GM19351 (cell line): Measurements from ENCODE around the gene MAGI2.

Experiments
- ATAC-seq: cut with Tn5 transposase; IDR thresholded peaks from one replicate; pipeline ENCODE4 v1.9.1; 2021; ENCODE audit warnings: mild to moderate bottlenecking, moderate library complexity; ENCODE audit not compliant: unreplicated experiment

MAGI2 gene

GRCh38 chr7:79381921-79382320 lies 71.5 kb downstream of the MAGI2 start:
- no peak for ATAC-seq

GRCh38 chr7:79377097-79377496 lies 76.4 kb downstream of the MAGI2 start:
- ATAC-seq, result no peak

GRCh38 chr7:79376299-79377025 lies 77.0 kb downstream of the MAGI2 start:
- no peak for ATAC-seq

- no peak for ATAC-seq
These were observed 92.3 kb downstream of the MAGI2 start for GRCh38 chr7:79361214-79361613.

GRCh38 chr7:79359827-79360226 lies 93.6 kb downstream of the MAGI2 start:
- no peak for ATAC-seq

GRCh38 chr7:79357101-79357500 lies 96.4 kb downstream of the MAGI2 start:
- ATAC-seq, result no peak

GRCh38 chr7:79353720-79354468 lies 99.6 kb downstream of the MAGI2 start:
- ATAC-seq, result no peak

GRCh38 chr7:79352323-79352722 lies 101.1 kb downstream of the MAGI2 start:
- ATAC-seq, result no peak

- no peak for ATAC-seq
These were observed 106.1 kb downstream of the MAGI2 start for GRCh38 chr7:79347351-79347750.

- no peak for ATAC-seq
These were observed 111.6 kb downstream of the MAGI2 start for GRCh38 chr7:79341902-79342301.

GRCh38 chr7:79340212-79340611 lies 113.3 kb downstream of the MAGI2 start:
- no peak for ATAC-seq

- ATAC-seq, result no peak
These were observed 114.1 kb downstream of the MAGI2 start for GRCh38 chr7:79339208-79339925.

- ATAC-seq, result no peak
These were observed 115.8 kb downstream of the MAGI2 start for GRCh38 chr7:79337717-79338116.

- no peak for ATAC-seq
These were observed 118.6 kb downstream of the MAGI2 start for GRCh38 chr7:79334841-79335240.

GRCh38 chr7:79334334-79334733 lies 119.1 kb downstream of the MAGI2 start:
- no peak for ATAC-seq

GRCh38 chr7:79332091-79332490 lies 121.4 kb downstream of the MAGI2 start:
- ATAC-seq, result no peak

- ATAC-seq, result no peak
These were observed 124.0 kb downstream of the MAGI2 start for GRCh38 chr7:79329464-79329863.

GRCh38 chr7:79320741-79321473 lies 132.6 kb downstream of the MAGI2 start:
- ATAC-seq, result no peak

GRCh38 chr7:79319369-79319768 lies 134.1 kb downstream of the MAGI2 start:
- no peak for ATAC-seq

- ATAC-seq, result no peak
These were observed 135.7 kb downstream of the MAGI2 start for GRCh38 chr7:79317728-79318127.

GRCh38 chr7:79312022-79312421 lies 141.4 kb downstream of the MAGI2 start:
- ATAC-seq, result no peak
